Body of pancreas (tissue), 4 donors: ENCODE results near the gene PLPPR3. TPM values are rescaled to one million over a fixed set of nuclear protein-coding genes. Genes with fewer than 3 reads are reported as not detected.
"Not testable (repeated sequence)": the region's sequence is repeated elsewhere in the genome, so short reads cannot be mapped to it uniquely, and the experiment has no call there.

Source experiments
- ATAC-seq: fragments of 150-250 bp; one replicate; pipeline ENCODE4 v1.9.1; 2016
- DNase-seq, 4 donors: peaks; one replicate each; pipeline ENCODE4 v3.0.0-alpha.2; 2019
- H3K27ac ChIP-seq, 4 donors: fragments of 200-600 bp; sonication (generic); 1 replicate in 3 of 4; 2 replicates in 1 of 4; pipeline versions ENCODE4 v1.5.1 to v1.6.1; 2016 to 2019; ENCODE audit warnings: mild to moderate bottlenecking in 1 of 4, mixed read lengths in 1 of 4, moderate library complexity in 1 of 4
- H3K27me3 ChIP-seq, 2 donors: fragments of 200-600 bp; sonication (generic); one replicate each; pipeline ENCODE4 v1.6.0; 2016; ENCODE audit warnings: mild to moderate bottlenecking in 1 of 2
- H3K36me3 ChIP-seq, 2 donors: fragments of 200-600 bp; sonication (generic); replicated peaks in 1 of 2; 2 replicates each; pipeline ENCODE4 v1.5.1; 2016; ENCODE audit warnings: low read depth in 2 of 2; ENCODE audit not compliant: insufficient read depth in 1 of 2
- H3K4me1 ChIP-seq: fragments of 200-600 bp; sonication (generic); one replicate; pipeline ENCODE4 v1.6.0; 2016
- H3K4me3 ChIP-seq, 2 donors: fragments of 200-600 bp; sonication (generic); 1 replicate in 1 of 2; 2 replicates in 1 of 2; pipeline ENCODE4 v1.5.1; 2016 to 2019
- H3K9me3 ChIP-seq, 3 donors: fragments of 200-600 bp; sonication (generic); 1 replicate in 2 of 3; 2 replicates in 1 of 3; pipeline ENCODE4 v1.5.1; 2016
- CTCF ChIP-seq, 7 experiments: fragments of 450-650 bp in 4 of 7; fragments of 200-600 bp in 3 of 7; sonication (generic) in 3 of 7; IDR thresholded peaks; one replicate each; pipeline ENCODE4 v1.5.1; 2016 to 2019; ENCODE audit warnings: antibody characterized with exemption in 7 of 7
- POLR2A ChIP-seq, 3 donors: fragments of 450-650 bp; IDR thresholded peaks; one replicate each; pipeline ENCODE4 v1.6.1; 2016; ENCODE audit warnings: antibody characterized with exemption in 3 of 3, mild to moderate bottlenecking in 2 of 3
- WGBS, 2 donors: methylation state at CpG; one replicate each; pipeline ENCODE4 v1.1.5; 2017; 5-methylcytosine and 5-hydroxymethylcytosine counted together
- intact Hi-C: fragments of 100-400 bp; cut with DNase I; formaldehyde crosslinking; loops from one replicate; pipeline ENCODE4 v1.15.1; 2023
- total RNA-seq, 2 donors: library from RNA; depleted of rRNA; stranded (reverse); fragments of >200 nt; gene quantifications; one replicate each; pipeline ENCODE4 v1.1.0, GENCODE V29; 2016

The PLPPR3 gene
- total RNA-seq, 2 donors from 2014 or later, result not detected

- no peak for DNase-seq
- ATAC-seq, result no peak
- intact Hi-C loops, result no loop called here
- peaks cover 13% of the 10 kb centered on the region for H3K4me1 ChIP-seq
- no peaks in the 10 kb centered on the region for H3K36me3 ChIP-seq
- TF ChIP-seq CTCF (IDR thresholded peaks at IDR 0.05) (no peak), POLR2A (IDR thresholded peaks at IDR 0.05) (no peak)
- H3K9me3 ChIP-seq, result no peaks in the 10 kb centered on the region
- 1% methylated on average over 29 of the region's 64 CpGs; no CpG with 5 or more reads in 1 of the 2 donors for WGBS, 2 donors
- H3K4me3 ChIP-seq, result no peak overlapping the region
- H3K27me3 ChIP-seq, result peaks cover 0 to 10% of the 10 kb centered on the region in 2 donors
- no peak overlapping the region for H3K27ac ChIP-seq
These were observed 427 bp downstream of the PLPPR3 start for GRCh38 chr19:821231-821824.

DNA sequence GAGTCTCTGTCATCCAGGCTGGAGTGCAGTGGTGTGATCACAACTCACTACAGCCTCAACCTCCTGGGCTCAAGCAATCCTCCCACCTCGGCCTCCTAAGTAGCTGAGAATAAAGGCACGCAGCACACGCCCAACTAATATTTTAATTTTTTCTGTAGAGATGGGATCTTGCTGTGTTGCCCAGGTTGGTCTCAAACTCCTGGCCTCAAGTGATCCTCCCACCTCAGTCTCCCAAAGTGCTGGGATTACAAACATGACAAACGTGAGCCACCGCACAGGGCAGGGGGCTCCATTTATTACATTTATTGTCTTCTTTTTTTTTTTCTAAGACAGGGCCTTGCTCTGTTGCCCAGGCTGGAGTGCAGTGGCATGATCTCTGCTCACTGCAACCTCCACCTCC is 1.5 kb downstream of the PLPPR3 start:
- DNase-seq, intact Hi-C loops, H3K9me3 ChIP-seq, H3K4me3 ChIP-seq, ATAC-seq, H3K27ac ChIP-seq, H3K36me3 ChIP-seq: not testable (repeated sequence)
- 93 to 96% methylated on average over 5 of the region's 5 CpGs for WGBS, 2 donors
- Histone ChIP-seq H3K4me1 (peaks cover 13% of the 10 kb centered on the region), H3K27me3 (peaks cover 0 to 10% of the 10 kb centered on the region in 2 donors)

- TF ChIP-seq POLR2A (IDR thresholded peaks at IDR 0.05), result no peak
- no peak for TF ChIP-seq CTCF (IDR thresholded peaks at IDR 0.05)
- H3K27ac ChIP-seq, result no peak overlapping the region
- 89 to 91% methylated on average over 2 of the region's 2 CpGs for WGBS, 2 donors
- intact Hi-C loops, result no loop called here
- peaks cover 0 to 3% of the 10 kb centered on the region in 2 donors for H3K36me3 ChIP-seq
- DNase-seq, result no peak
- H3K4me3 ChIP-seq, result no peak overlapping the region
- peaks cover 4% of the 10 kb centered on the region for H3K4me1 ChIP-seq
- no peak for ATAC-seq
- peaks cover 0 to 3% of the 10 kb centered on the region in 2 donors for H3K27me3 ChIP-seq
- no peaks in the 10 kb centered on the region for H3K9me3 ChIP-seq
These were observed 5.3 kb downstream of the PLPPR3 start for GRCh38 chr19:816500-816857.

DNA sequence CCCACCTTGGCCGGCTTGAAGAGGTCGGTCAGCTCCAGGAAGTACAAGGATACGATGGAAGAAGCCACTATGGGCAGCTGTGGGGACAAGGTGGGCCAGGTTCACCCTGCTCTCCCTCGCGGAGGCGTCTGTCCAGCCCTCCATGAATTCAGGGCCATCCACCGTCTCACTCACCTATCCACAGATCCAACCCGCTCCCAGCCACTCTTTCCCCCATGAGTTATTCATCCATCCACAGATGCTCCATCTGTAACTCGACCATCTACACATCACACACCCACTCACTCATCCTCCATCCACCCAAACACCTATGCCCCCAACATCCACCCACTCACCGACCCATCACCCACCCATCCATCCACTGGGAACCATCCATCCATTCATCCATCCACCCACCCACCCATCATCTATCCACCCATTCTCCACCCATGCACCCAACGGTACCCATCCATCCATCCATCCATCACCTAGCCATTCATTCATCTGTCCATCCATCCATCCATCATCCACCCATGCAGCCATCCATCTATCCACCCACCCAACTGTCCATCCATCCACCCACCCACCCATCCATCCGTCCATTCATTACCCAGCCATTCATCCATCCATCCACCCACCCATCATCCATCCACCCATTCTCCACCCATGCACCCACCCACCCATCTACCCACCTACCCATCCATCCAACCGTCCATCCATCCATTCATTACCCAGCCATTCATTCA is 5.8 kb downstream of the PLPPR3 start:
- Histone ChIP-seq H3K36me3 (peaks cover 1 to 8% of the 10 kb centered on the region in 2 donors), H3K27me3 (no peaks in the 10 kb centered on the region), H3K4me3 (no peak overlapping the region), H3K4me1 (no peaks in the 10 kb centered on the region), H3K27ac (no peak overlapping the region), H3K9me3 (no peaks in the 10 kb centered on the region)
- 91 to 92% methylated on average over 11 to 13 of the region's 13 CpGs for WGBS, 2 donors
- no peak for DNase-seq
- ATAC-seq, result no peak
- intact Hi-C loops, result no loop called here
- TF ChIP-seq POLR2A (IDR thresholded peaks at IDR 0.05), result no peak
- no peak for TF ChIP-seq CTCF (IDR thresholded peaks at IDR 0.05)

DNA sequence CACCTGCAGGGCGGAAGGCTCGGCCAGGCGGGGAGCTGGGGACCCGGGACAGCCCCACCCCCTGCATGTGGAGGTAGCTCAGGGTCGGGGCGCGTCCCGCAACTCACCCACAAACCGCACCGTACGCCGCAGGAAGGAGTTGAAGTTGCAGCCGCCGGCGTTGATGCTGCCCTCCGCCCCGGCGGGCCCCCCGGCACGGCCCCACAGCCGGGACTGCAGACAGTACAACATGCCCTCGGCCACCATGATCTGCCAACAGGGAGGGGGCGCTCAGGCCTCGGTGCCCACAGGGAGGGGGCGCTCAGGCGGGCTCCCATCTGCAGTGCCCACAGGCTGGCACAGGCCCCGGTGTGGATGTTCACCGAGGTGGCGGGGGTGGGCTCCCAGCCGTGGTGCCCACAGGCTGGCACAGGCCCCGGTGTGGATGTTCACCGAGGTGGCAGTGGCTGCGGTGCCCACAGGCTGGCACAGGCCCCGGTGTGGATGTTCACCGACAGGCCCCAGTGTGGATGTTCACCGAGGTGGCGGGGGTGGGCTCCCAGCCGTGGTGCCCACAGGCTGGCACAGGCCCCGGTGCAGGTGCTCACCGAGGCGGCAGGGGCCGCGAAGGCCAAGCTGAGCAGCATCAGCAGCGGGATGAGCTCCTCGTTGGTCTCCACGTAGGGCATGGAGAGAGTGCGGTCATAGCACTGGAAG is 6.5 kb downstream of the PLPPR3 start:
- no peak for ATAC-seq
- H3K4me1 ChIP-seq, result no peaks in the 10 kb centered on the region
- H3K4me3 ChIP-seq, result no peak overlapping the region
- H3K27ac ChIP-seq, result no peak overlapping the region
- H3K9me3 ChIP-seq, result no peaks in the 10 kb centered on the region
- H3K36me3 ChIP-seq, result peaks cover 9 to 15% of the 10 kb centered on the region in 2 donors
- DNase-seq, result no peak
- intact Hi-C loops, result no loop called here
- no peaks in the 10 kb centered on the region for H3K27me3 ChIP-seq
- no peak for TF ChIP-seq CTCF (IDR thresholded peaks at IDR 0.05)
- TF ChIP-seq POLR2A (IDR thresholded peaks at IDR 0.05), result no peak
- 90 to 99% methylated on average over 2 to 10 of the region's 47 CpGs for WGBS, 2 donors
